GM10847 (cell line): ENCODE data around the gene MED12L.

Experiments used
- POLR2A ChIP-seq: IDR thresholded peaks from 2 replicates; pipeline ENCODE4 v1.6.1; 2011; ENCODE audit not compliant: insufficient read length; ENCODE audit errors: extremely low read depth

The MED12L gene

DNA sequence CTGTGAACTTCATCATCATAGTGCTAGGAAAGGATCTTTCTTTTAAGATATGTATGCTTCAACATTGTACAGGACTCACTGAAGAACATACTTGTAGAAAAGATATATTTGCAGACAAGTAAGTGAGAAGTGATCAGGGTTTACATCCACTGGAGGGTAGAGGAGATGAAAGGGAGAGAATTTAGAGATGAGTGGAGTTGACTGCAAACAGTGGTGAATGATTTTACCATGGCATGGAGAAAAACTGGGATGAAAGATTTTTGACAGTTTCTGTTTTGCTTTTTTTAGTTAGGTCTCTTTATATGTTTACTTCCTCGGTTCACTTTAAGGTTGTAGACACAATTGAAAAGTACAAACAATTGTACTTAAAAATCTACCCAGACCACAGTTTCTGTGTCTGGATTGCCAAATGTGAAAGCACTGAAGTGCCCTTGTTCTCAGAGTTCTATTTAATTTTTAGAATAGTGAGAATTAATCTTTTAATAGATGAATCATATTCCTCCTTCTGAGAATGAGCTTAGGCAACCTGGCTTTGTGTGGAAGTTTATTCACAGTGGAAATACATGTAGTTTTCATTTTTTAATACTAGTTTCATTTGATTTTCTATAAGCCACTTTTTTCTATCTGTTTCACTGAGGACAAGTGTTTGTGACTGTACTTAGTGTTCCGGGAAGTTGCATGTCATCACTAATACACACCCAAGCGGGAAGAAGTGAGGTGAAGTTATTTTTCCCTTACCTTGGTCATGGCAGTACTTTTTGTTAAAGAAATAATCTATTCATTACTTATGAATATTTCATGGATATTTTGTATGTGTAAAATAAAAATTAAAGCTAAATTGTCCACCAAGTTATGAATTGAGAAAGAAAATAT is 119.3 kb downstream of the MED12L start:
- no peak for TF ChIP-seq POLR2A

- TF ChIP-seq POLR2A = no peak
Measured at GRCh38 chr3:151205482-151205881, 120.0 kb downstream of the MED12L start.

- TF ChIP-seq POLR2A = no peak
Measured at GRCh38 chr3:151206201-151206600, 120.7 kb downstream of the MED12L start.

DNA sequence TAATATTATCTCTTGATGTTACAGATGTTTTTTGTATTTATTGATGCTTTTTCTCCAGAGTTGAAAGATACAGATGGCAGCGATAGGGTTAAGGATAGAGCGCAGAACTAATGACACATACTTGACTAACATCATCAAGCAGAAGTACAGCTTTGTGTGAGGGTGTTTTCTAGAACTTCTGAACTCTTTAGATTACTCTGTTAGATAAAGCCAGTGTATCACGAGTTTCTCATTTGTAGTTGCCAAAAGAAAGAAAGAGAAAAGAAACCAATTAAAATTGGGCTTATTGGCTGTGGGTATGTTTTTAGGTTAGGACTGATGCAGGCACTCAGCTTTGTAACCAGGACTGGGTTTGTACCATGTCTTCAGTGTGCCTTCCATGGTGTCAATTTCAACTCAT is 124.2 kb downstream of the MED12L start:
- TF ChIP-seq POLR2A = no peak

- no peak for TF ChIP-seq POLR2A
Measured at GRCh38 chr3:151210676-151211381, 125.4 kb downstream of the MED12L start.

GRCh38 chr3:151213151-151213550 is 127.7 kb downstream of the MED12L start:
- no peak for TF ChIP-seq POLR2A

DNA sequence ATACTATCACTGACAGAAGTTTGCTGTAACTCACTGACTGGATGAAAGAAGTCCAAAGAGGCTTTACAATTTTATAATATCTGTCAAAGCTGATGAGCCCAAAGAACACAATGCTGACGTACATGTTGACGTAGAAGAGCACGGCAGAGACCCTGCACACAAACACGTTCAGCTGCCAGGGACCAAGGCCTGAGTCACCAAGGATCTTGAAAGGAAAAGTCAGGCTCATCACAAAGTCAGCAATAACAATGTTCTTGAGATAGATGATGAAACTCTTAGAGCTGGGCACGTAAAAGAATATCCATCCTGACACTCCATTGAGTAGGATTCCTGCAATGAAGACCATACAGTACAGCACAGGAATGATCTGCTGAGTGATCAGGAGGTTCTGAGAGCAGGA is 128.4 kb downstream of the MED12L start:
- no peak for TF ChIP-seq POLR2A

GRCh38 chr3:151214459-151214858 is 129.0 kb downstream of the MED12L start:
- no peak for TF ChIP-seq POLR2A

DNA sequence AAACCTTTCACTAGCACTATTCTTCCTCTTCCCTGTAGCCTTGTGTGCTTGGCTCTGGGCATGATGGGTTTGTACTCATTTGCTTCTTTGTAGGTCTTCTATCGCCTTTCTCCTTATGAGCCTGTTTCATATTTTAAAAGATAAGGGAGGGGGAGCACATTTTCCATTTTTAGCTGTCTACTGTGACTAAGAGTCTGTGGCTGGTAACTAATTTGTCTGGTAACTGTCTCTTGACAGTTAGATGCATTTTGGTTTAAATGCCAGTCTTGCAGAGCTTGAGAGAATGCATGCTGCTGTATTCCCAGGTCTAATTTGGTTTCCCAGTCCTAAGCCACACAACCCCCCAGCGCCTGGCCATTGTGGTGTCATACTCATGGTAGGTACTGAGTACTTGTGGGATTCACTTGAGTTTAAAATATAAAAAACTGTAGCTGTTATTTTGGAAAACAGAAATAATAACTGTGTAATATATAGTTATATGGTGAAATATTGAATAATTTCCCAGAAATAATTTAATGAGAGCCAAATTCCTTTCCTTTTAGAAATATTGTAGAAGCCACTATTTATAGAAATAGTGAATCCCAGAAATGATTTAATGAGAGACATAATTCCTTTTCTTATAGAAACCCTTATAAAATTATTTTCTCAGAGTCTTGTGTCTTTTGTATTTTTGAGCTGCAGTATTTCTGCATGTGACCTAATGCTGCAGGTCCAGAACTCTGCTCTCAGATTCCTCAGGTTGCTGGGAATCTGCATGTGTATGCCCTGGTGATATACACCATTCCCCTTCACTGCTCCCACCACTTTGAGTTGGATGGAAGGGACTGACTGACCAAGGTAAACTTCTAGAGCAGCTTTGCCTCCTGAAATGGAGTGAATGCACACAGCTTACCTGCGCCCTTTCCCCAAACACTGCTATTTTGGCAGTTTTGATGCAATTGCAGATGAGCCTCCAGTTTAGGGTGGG is 131.5 kb downstream of the MED12L start:
- TF ChIP-seq POLR2A = no peak

DNA sequence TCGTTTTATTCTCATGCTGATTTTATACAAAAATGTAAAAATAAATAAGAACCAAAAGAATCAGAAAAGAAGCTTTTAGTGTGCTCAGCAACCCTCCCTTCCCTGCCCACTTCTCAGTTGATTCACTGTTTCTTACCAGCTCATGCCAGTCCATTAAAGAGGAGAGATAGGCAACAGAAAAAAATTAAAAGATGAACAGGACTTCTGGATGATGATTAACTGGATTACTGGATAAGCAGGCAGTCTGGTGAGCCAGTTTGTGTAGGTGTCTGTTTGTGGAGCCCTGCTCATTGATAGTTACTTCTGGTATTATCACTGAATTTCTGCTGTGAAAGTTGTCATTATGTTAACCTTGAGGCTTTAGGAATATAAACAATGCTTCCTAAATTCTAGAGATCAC is 132.7 kb downstream of the MED12L start:
- TF ChIP-seq POLR2A = no peak

DNA sequence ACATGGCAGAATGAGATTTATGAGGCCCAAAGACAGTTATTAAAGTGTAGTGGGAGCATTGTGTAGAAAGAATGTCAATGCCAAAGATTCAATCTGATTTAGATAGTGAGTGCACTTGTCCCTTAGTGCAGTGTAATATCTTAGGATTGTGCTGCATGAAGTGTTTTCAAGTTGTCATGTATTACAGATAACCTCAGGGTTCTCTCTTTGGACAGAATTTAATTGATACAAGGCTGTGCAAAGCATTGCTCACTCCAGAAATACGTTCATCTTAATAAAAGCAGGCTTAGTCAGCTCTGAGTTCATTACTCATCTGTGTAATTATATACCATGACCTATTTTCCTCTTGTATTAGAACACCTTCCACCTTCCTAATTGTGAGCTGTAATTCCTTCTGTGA is 133.6 kb downstream of the MED12L start:
- TF ChIP-seq POLR2A = no peak

- TF ChIP-seq POLR2A = no peak
Measured at GRCh38 chr3:151224268-151224866, 138.9 kb downstream of the MED12L start.

- no peak for TF ChIP-seq POLR2A
Measured at GRCh38 chr3:151225040-151225975, 139.8 kb downstream of the MED12L start.

DNA sequence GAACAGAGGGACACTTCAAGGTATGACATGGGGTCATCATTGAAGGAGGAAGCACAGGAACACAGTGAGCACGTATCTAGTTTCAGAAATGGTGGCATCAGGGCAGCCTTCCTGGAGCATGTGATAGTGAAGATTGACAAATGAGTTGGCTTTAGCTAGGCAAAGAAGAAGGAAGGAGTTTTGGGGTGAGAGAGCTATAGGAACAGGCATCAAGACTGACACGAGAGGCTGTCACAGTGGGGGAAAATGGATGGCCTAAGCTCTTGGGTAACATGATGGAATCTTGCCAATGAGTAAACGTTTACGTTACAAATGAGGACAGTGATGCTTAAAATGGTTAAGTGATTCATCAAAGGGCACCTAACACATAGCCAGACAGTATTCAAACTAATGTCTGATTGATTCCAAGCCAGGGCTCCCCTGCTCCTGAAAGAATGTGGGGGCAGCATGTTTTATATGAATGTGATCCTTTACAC is 140.7 kb downstream of the MED12L start:
- TF ChIP-seq POLR2A = no peak
